CD4-positive, alpha-beta T cell treated with Interleukin-17A for 1 hour (primary cell): Measurements from ENCODE around the gene NOSIP.

Experiments used
- DNase-seq: peaks from one replicate; pipeline ENCODE4 v3.0.0-alpha.2; 2020

Gene NOSIP

DNA sequence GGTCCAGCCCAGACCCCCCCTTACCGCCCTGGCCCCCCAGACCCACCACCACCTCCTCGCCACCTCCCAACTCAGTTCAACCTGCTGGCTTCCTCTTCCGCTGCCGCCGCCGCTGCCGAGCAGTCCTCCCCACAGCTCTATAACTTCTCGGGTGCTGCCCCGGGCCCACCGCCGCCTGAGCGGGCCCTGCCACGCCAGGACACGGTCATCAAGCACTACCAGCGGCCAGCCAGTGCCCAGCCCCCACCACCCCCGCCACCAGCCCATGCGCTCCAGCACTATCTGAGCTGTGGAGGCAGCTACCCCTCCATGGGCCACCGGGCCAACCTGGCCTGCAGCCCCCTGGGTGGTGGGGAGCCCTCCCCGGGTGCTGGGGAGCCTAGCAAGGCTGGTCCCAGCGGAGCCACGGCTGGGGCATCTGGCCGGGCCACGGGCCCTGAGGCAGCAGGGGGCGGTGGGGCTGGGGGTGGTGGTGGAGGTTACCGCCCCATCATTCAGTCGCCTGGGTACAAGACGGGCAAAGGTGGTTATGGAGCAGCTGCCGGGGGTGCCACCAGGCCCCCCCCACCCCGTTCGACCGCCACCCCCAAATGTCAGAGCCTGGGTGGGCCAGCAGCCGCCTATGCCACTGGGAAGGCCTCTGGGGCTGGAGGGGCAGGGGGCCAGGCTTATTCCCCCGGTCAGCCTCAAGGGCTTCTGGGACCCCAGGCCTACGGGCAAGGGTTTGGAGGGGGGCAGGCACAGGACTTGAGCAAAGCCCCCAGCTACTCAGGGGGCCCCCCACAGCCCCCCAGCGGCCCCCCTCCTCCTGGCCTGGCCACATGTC lies 14.8 kb upstream of the NOSIP start:
- no peak for DNase-seq

DNA sequence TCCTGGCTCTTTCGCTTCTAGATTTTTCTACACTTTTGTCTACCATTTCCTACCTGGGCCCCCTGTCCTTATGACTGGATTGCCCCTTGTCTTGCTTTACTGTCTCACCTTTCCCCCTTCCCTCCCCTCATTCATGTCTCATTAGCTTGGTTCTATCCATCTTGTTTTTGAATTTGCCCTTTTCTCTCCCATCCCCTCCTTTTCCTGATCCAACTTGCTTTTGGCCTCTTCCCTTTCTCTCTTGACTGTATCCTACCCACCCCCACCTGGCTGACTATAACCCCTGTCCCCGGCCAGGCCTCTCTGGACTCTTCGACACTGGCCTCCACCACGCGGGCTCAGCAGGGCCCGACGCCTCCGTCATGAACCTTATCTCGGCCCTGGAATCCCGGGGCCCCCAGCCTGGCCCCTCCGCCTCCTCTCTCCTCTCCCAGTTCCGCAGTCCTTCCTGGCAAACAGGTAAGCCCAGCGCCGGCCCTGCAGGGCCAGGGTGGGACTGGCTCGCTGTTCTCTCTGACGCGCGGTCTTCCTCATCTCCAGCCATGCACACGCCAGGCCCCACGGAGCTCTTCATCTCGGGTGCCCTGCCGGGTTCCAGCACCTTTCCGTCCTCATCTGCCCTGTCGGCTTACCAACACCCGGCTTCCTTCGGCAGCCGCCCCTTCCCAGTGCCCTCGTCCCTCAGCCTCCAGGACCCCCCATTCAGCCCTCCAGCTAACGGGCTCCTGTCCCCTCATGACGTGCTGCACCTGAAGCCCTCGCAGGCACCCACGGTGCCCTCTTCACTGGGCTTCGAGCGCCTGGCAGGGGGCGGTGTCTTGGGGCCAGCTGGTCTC lies 14.0 kb upstream of the NOSIP start:
- DNase-seq: no peak

DNA sequence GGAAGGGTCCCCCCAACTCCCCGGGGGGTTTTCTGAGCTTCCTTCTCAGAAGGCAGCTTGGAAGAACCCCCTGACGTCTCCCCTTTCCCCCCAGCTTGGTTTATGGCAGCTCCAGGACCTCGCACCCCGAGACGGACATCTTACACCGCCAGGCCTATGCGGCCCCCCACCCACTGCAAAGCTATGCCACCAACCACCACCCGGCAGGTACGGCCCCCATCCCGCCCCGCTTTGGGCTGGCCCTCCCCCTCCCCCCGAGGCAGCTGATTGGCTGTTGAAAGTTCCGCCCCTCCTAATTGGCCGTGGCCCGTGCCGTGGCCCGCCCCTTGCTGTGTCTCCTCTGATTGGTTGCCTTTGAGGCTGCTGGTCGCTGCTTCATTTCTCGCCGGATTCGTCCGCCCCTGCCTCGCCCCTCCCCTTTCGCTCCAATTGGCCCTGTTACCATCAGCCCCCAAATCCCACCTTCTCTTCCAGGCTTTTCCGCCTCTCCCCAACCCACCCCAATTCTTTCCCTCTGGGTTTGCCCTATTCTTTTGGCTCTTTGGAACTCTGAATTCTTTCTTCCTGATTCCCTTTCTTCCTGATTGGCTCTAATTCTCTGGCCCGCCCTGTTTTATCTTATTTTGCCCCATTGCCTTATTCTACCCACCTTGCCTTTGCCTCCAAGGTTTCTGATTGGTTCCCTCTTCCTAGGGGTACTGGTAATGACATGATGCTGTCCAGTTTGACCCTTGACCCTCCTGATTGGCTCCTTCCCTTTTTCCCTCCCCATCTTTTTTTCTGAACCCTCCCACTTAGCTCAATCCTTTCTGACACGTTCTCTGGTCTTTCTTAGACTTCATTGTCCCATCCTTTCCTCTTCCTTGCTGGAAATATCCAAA lies 13.1 kb upstream of the NOSIP start:
- DNase-seq: peak; percentile 95

DNA sequence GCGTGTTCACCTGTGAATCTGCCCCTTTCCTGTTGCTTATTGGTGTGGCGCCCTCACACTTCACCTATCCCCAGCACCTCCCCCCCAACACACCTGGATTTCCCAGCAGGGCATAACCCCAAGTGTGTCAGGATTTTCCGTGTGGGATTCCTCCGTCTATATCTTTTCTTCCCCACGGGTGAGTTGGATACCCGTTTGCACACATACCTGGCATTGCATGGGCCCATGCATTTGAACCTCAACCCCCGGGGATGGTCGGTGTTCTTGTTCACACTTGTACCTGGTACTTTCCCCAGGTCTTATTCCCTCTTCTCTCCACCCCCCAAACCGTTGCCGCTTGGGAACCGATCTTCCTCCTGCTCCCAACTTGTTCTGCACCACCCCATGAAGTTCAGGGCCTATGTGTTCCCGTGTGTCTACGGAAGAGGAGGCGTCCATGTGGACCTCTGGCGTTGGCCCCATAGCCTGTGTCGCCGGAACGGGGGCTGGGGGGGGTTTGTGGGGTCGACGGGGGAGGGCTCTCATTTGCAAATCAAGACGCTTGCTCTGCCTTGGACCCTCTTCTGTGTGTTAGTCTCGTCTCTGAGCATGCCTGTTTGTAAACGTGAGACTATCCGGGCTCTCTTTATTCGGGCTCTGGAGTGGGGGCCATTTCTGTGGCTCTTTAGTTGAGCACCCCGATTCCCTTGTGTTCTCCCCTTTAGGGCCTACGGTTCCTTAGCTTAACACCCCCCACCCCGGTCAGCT lies 12.3 kb upstream of the NOSIP start:
- DNase-seq: peak; percentile 28

DNA sequence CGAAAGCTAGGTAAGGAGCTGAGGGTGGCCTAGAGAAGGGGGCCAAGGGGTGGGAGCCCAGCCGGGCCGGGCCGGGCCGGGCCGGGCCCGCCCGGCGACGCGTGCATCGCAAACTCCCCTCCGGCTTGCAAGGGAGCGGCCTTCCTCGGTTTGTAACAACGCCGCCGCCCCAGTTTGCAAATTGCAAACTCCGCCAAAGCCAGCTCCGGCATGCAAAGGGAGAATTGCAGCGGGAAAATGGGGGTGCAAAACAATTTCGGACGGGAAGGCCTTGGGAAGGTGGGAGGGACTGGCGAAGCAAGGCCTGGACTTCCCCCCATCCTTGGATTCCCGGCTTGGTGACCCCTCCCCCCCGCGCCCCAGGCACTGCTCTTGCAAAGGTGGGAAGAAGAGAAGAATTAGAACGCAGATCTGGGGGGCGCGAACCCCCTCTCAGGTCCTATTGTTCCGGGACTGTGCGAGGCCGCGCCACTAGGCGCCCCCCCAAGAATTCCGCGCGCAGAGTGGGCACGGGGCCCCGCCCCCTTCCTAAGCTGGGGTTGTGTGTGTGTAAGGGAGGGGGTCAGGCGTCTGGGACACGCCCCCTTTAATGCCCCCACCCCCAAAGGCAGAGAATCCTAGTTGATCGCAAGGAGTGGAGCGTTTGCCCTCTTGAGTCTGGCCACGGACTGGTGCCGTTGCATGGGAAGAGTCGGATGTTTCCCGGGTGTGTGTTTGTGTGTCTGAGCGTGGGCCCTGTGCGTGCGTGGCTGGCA lies 11.6 kb upstream of the NOSIP start:
- DNase-seq: peak; percentile 48

DNA sequence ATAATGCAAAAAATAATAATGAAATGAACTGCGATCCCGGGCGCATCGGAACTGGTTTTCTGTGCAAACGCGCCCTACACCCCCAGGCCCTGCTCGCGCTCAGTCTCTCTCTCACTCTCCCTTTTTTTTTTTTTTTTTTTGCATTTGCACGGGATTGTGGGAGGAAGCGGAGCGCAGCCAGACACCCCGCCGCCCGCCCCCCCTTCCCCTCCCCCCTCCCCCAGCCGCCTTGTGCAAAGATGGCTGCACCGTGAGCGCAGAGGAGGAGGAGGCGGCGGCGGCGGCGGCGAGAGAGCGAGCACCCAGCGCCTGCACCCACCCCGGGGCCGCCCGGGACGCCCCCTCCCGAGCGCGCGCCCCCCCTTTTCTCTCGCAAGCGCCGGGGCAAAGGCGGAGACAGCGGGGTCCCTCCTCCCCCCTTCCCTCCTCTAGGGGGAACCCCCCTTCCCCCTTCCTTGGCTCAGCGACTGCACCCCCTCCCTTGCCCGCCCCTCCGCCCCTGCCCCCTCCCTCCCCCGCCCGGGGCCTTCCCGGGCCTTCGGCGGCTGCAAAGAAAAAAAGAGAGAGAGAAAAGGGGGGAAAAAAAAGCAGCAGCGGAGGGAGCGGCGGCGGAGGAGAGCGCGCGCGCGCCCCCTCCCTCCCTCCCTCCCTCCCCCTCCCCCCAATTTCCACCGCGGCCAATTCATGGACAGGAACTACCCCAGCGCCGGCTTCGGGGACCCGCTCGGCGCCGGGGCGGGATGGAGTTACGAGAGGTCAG lies 10.8 kb upstream of the NOSIP start, which contains the start of gene PRR12:
PRR12 (plus strand) TSS at position 212 of the 760 bp plus-strand sequence; CDS start at position 685, 473 bp downstream.
- DNase-seq: peak; percentile 85

DNA sequence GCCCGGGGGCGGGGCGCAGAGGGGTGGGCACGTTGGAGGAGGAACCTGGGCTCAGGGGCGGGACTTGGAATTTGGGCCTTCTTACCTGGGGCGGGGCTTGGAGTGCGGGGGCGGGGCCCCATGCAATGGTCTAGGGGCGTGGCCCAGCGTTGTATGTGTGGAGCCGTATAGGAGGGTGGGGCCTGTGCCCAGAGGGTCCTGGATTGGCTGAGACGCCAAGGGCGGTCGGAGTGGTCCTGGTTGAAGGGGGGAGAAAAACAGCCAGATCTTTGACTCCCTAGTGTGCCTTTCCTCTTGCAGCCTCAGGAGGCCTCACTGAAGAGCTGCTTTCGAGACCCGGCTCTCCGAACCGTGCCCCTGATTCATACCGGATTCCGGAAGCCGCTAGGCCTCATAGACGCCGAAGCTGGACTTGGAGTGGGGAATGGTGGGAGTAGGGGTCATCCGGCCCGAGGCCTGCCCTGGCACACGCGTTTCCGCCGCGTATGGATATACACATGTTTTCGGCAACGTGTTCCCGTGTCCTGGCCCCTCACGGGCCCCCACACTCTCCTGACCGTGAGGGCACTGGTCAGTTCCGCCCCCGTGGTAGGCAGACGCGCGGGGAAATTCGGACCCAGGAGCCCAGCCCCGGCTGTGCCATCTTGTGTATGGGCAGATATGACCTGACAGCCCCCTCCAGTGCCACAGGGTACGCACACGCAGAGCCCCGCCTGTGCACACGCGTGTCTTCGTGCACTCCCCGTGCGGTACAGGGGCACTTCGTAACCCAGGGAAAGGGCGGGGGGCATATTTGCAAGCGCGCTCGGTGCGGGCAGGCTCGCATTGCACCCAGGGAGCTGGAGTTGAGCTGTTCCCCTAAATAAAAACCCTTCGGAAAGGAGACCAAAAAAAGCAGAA lies 10.0 kb upstream of the NOSIP start:
- DNase-seq: peak; percentile 98

DNA sequence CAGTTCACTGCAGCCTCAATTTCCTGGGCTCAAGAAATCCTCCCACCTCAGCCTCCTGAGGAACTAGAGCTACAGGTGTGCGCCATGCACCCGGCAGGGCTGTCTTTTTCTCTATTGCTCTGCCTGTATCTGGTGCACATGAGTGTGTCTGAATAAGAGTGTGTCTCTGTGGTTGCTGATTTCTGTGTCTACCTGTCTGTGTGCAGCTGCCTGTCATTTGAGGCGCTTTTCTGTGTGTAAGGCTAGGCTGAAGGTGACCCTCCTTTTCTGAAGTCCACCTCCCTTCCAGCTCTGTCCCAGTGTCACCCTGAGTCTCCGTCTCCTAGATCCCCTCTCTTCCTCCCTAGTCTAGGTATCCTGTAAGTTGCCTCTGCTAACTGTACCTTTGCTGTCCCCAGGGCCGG lies 9.1 kb upstream of the NOSIP start:
- peak; percentile 47 for DNase-seq

DNA sequence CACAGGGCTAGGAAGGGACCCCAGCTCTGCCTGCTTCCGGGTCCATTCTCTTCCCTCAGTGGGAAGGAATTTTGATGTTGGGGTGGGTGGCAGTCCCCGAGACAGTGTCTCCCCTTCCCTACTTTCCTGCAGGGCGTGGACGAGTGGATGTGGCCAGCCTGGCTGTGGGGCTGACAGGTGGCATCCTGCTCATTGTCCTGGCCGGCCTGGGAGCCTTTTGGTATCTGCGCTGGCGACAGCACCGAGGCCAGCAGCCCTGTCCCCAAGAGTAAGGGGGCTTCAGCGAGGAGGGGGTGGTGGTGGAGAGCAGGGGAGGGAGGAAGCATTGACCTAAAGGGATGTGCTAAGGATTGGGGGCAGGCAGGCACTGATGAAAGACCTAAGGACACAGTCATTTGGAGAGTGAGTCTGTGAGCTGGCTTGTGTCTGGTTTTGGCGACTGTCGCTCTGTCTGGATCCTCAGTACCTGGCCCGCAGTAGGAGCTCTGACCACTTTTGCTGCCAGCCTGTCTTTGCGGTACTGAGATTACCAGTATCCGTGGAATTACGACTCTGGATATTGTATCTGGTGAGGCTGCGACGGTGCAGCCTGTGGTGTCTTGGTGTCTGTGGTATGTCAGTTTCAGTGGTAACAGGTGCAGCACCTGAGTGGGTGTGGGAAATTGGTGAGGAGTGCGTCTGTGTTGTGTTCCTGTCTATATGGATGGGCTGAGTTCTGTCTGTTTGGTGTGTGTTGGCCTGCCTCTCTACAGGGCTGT lies 8.2 kb upstream of the NOSIP start:
- peak; percentile 39 for DNase-seq

DNA sequence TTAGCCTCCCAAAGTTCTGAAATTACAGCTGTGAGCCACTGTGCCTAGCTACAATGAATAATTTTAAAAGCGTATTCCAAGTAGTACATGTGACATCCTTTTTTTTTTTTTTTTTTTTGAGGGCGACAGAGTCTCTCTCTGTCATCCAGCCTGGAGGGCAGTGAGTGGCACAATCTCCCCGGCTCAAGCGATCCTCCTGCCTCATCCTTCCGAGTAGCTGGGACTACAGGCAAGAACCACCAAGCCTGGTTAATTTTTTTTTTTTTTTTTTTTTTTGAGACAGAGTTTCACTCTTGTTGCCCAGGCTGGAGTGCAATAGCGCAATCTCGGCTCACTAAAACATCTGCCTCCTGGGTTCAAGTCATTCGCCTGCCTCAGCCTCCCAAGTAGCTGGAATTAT lies 6.9 kb upstream of the NOSIP start:
- DNase-seq: no peak

DNA sequence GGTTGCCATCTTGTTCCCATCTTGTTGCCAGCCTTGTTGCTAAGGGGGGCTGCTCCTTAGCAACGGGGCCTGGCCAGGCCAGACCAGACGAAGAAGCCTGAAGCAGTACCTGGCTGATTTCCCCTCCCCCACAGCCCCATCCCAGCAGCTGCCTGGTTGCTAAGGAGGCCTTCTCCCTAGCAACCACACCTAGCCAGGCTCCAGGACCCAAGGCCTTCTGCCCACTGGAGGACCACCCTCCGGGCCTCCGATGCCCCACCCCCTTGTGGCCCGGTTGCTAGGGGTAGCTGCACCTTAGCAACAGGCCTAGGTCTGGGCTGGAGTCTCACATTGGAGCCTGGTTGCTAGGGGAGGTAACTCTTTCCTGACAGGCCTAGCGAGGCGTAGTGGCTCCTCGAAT lies 4.7 kb upstream of the NOSIP start:
- DNase-seq: no peak

DNA sequence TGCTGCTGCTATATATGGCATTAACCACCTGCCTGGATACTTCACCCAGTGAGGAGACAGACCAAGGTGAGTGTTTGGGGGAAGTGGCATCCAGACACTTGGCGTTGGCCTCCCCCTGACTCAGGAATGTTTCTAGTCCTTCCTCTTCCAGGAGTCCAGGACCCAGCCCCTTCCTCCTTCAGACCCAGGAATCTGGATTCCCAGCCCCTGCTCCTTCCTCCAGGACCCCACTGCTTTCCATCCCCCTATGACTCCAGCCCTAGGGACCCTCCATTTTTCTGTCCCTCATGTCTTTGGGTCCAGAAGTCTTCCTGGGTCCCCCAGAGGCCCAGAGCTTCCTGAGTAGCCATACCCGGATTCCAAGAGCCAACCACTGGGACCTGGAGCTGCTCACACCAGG lies 2.9 kb upstream of the NOSIP start:
- no peak for DNase-seq

DNA sequence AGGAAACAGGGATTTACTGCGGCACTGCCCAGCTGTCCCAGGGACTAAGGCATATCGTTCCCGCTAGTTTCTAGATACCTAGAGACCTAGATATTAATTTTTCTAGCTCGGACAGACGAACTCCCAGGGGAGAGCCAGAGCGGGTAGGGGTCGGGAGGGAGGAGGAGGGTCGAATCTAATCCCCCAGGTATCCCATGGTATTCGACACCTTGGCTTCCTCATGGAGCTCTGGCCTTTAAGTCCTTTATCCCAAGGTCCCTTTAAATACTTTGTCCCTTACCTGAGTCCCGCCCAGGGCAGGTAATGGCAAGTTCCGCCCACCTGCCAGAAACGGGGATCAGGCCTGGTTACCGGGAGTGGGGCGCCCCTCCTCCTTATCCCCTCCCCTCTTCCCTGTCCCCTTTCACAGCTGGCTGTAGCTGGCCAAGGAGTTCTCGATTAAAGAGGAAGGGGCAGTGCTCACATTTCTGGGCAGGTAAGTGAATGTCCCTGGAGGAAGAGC lies 702 bp upstream of the NOSIP start, which contains the start of gene PRRG2:
PRRG2 (plus strand) TSS at position 310 of the 502 bp plus-strand sequence. CDS start 1,904 bp downstream, outside the sequence.
- no peak for DNase-seq

DNA sequence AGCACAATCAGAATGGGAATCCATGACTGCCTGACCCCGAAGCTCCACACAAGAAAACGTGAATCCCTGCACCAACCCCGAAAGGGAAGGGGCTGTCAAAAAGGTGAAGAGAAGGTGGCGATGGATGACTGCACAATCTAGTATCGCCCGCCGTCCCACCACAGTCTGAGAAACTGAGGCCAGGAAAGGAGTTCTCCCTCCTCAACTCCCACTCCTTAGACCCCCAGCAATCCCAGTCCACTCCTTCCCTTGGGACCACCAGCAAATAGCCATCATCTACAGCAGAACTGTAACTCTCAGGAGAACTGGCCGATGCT lies 451 bp downstream of the NOSIP start:
- DNase-seq: no peak

DNA sequence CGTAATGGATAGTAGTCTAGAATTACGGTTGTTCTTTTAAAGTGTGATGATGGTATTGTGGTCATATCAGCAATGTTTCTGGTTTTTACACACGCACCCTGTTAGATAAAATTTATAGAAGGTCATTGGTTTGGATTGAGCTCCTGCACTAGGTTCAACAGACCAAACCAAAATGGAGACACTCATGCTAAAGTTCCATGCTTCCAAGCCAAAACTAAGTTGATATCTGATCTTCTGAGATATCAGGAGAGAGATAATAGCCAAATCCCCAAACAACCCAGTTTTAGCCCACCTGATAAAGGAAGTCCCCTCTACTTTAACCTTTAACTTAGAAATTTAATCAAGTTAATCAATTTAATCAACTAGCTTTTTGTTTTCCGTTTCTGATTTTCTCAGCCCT lies 1.2 kb downstream of the NOSIP start:
- DNase-seq: no peak

DNA sequence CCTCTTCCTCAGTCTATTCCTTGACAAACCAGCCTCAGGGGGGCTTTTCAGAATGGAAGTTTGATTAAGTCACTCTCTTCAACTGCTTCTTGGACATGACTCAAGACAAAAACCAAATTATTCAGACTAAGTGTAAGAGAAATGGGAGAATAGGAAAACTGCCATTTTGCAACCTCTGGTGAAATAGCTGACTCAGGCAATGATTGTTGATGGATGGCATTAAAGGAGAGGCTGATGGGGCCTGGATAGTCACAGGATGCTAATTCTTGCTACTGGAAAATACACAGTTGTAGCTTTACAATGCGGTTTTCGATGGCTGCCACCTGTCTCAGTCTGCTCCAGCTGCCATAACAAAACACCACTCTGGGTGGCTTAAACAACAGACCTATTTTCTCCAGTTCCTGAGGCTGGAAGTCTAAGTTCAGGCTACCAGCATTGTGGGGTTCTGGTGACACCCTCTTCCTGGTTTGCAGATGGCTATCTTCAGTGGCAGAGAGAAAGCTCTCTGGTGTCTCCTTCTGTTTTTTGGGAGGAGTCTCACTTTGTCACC lies 6.1 kb downstream of the NOSIP start:
- no peak for DNase-seq

DNA sequence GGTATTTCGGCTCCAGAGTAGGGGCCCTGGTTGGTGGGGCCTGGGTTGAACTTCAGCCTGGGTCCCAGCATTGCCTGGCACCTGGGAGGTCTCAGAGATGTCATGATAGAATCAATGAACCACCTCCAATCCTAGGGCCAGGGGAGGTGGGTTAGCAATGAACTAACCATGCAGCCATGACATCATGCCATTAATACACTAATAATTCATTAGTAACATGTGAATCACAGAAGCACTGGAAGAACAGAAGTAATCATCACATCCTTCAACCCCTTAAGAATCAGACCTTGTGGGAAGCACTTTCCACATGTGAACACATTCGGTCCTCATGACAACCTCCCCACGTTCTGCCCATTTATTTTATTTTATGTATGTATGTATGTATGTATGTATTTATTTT lies 6.9 kb downstream of the NOSIP start:
- DNase-seq: no peak

DNA sequence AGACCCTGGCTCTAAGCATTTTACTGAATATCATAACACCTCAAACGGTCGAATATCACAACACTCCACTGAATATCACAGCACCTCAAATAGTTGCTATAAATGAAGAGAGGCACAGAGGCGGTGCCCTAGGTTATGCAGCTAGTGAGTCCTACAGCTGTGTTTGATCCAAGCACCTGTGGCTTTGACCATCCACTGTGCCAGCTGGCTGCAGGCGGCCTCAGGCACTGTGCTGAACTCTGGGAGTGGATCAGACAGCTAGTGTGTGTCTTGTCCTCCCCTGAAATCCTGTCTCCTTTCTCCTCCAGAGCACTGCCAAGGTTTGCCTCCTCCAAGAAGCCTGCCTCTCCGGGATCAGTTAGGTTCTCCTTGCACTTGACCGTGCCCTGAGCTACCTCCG lies 7.3 kb downstream of the NOSIP start:
- DNase-seq: no peak
